ENCODE results near the gene LEMD1.

DNA sequence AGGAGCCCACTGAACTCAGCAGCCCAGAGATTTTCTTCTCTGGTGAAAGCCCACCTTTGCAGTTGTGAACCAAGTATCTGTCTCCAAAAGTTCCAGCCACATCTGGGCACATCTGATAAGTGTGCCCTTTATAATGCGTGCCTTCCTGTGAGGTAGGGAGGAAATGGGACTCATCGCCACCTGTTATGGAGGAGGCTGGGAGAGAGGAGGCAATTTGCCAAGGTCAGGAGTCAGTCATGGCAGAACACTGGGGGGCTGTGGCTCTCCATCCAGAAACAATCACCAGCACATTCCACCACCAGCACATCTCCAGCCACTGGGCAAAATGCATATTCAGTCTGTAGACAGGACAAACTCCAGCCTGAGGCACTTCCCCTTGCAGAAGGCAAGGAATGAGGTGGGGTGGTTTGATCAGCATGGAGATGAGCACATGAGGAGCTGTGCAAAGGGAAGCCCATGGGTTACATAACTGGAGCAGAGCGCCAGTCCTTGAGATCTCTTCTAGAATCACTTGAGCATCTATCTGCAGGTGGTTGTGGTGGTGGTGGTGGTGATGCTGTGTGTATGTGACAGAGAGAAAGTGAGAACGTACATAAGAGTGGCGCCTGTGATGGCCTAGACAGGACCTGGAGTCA, 15.0 kb upstream of the LEMD1 start:
- TF ChIP-seq, protein P1, sequence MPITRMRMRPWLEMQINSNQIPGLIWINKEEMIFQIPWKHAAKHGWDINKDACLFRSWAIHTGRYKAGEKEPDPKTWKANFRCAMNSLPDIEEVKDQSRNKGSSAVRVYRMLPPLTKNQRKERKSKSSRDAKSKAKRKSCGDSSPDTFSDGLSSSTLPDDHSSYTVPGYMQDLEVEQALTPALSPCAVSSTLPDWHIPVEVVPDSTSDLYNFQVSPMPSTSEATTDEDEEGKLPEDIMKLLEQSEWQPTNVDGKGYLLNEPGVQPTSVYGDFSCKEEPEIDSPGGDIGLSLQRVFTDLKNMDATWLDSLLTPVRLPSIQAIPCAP (CRISPR knock-in tag; IDR thresholded peaks at IDR 0.05), result no peak
- no peak for TF ChIP-seq CTCF (IDR thresholded peaks at IDR 0.05)
- TF ChIP-seq TCF7 (CRISPR knock-in tag; IDR thresholded peaks at IDR 0.05; ENCODE audit: low read depth), result no peak
- TF ChIP-seq, protein P2, sequence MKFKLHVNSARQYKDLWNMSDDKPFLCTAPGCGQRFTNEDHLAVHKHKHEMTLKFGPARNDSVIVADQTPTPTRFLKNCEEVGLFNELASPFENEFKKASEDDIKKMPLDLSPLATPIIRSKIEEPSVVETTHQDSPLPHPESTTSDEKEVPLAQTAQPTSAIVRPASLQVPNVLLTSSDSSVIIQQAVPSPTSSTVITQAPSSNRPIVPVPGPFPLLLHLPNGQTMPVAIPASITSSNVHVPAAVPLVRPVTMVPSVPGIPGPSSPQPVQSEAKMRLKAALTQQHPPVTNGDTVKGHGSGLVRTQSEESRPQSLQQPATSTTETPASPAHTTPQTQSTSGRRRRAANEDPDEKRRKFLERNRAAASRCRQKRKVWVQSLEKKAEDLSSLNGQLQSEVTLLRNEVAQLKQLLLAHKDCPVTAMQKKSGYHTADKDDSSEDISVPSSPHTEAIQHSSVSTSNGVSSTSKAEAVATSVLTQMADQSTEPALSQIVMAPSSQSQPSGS (CRISPR knock-in tag; IDR thresholded peaks at IDR 0.05; ENCODE audit: borderline replicate concordance, low read depth), result no peak
- no peak for TF ChIP-seq SMAD3 (CRISPR knock-in tag; IDR thresholded peaks at IDR 0.05; ENCODE audit: borderline replicate concordance)
